SW 1271 (cell line): ENCODE measurements around the gene NEURL4.

Experiments used
- DNase-seq, 2 experiments: peaks; one replicate each; lab custom pipeline; 2025; lab: John Stamatoyannopoulos, UW

The NEURL4 gene

GRCh38 chr17:7323731-7324437 lies 5.3 kb downstream of the NEURL4 start:
- DNase-seq = no peak

GRCh38 chr17:7322520-7323194 lies 6.5 kb downstream of the NEURL4 start:
- no peak for DNase-seq

GRCh38 chr17:7321466-7321865 lies 7.7 kb downstream of the NEURL4 start:
- no peak for DNase-seq

- DNase-seq = no peak
Observed at GRCh38 chr17:7318121-7318860, 10.8 kb downstream of the NEURL4 start.

GRCh38 chr17:7317161-7317803 lies 11.9 kb downstream of the NEURL4 start:
- no peak for DNase-seq

GRCh38 chr17:7315570-7316235 lies 13.4 kb downstream of the NEURL4 start:
- DNase-seq = no peak

- peak; percentile 63 to 78 for DNase-seq
Observed at GRCh38 chr17:7314719-7315569, 14.2 kb downstream of the NEURL4 start, which contains the start of gene GPS2. Gene GPS2 (minus strand): TSS chr17:7315360. CDS start chr17:7315052, 308 bp downstream.

GRCh38 chr17:7313890-7314718 lies 15.0 kb downstream of the NEURL4 start:
- DNase-seq = no peak

- peak in 1 of 2 experiments; percentile 11 for DNase-seq
Observed at GRCh38 chr17:7313088-7313889, 15.8 kb downstream of the NEURL4 start.

- no peak for DNase-seq
Observed at GRCh38 chr17:7312432-7313087, 16.6 kb downstream of the NEURL4 start.

GRCh38 chr17:7311110-7311705 lies 17.9 kb downstream of the NEURL4 start:
- no peak for DNase-seq

GRCh38 chr17:7309628-7310027 lies 19.5 kb downstream of the NEURL4 start:
- DNase-seq = no peak

GRCh38 chr17:7308625-7309433 lies 20.3 kb downstream of the NEURL4 start:
- DNase-seq = peak; percentile 58 to 84

GRCh38 chr17:7307686-7308624 lies 21.2 kb downstream of the NEURL4 start:
- no peak for DNase-seq

- DNase-seq = peak; percentile 100
Observed at GRCh38 chr17:7306911-7307685, 22.0 kb downstream of the NEURL4 start, which contains the start of gene EIF5A. Gene EIF5A (plus strand): TSS chr17:7307628. CDS start chr17:7309636, 2,008 bp downstream.
